Esophagus muscularis mucosa (tissue), 4 donors: ENCODE measurements around the gene ADISSP. TPM values are rescaled to one million over a fixed set of nuclear protein-coding genes. Genes with fewer than 3 reads are reported as not detected.

Source experiments
- DNase-seq: peaks from one replicate; pipeline ENCODE4 v3.0.0-alpha.2; 2017; ENCODE audit errors: extremely low spot score
- H3K27ac ChIP-seq, 4 donors: fragments of 200-600 bp; sonication (generic); replicated peaks in 1 of 4; 1 replicate in 3 of 4; 2 replicates in 1 of 4; pipeline ENCODE4 v1.5.1; 2016 to 2019; ENCODE audit warnings: mild to moderate bottlenecking in 1 of 4
- H3K27me3 ChIP-seq, 4 donors: fragments of 200-600 bp; sonication (generic); one replicate each; pipeline versions ENCODE4 v1.5.1 to v1.6.0; 2016 to 2019
- H3K36me3 ChIP-seq, 4 donors: fragments of 200-600 bp; sonication (generic); one replicate each; pipeline ENCODE4 v1.5.1; 2016 to 2019
- H3K4me1 ChIP-seq, 4 donors: fragments of 200-600 bp; sonication (generic); one replicate each; pipeline ENCODE4 v1.5.1; 2016 to 2019
- H3K4me3 ChIP-seq, 4 donors: fragments of 200-600 bp; sonication (generic); 1 replicate in 2 of 4; 2 replicates in 2 of 4; pipeline ENCODE4 v1.5.1; 2016 to 2019; ENCODE audit warnings: mild to moderate bottlenecking in 4 of 4, moderate library complexity in 1 of 4
- H3K9me3 ChIP-seq, 4 donors: fragments of 200-600 bp; sonication (generic); 1 replicate in 3 of 4; 2 replicates in 1 of 4; pipeline ENCODE4 v1.5.1; 2016 to 2019
- CTCF ChIP-seq, 3 experiments: fragments of 200-600 bp in 2 of 3; fragments of 450-650 bp in 1 of 3; sonication (generic) in 2 of 3; IDR thresholded peaks; one replicate each; pipeline ENCODE4 v1.5.1; 2017 to 2019; ENCODE audit warnings: antibody characterized with exemption in 3 of 3, mild to moderate bottlenecking in 2 of 3, moderate library complexity in 1 of 3
- EP300 ChIP-seq: sonication (generic); formaldehyde crosslinking; IDR thresholded peaks from one replicate; pipeline ENCODE4 v1.6.1; 2017; ENCODE audit warnings: antibody characterized with exemption
- POLR2A ChIP-seq: fragments of 450-650 bp; IDR thresholded peaks from one replicate; pipeline ENCODE4 v1.6.1; 2017; ENCODE audit warnings: antibody characterized with exemption, moderate library complexity, mild to moderate bottlenecking, low read depth
- POLR2AphosphoS5 ChIP-seq, 2 donors: sonication (generic); formaldehyde crosslinking; IDR thresholded peaks; one replicate each; pipeline ENCODE4 v1.6.1; 2017; ENCODE audit warnings: antibody characterized with exemption in 2 of 2
- WGBS: methylation state at CpG from one replicate; pipeline ENCODE4 v1.1.5; 2018; 5-methylcytosine and 5-hydroxymethylcytosine counted together
- intact Hi-C: fragments of 100-400 bp; cut with DNase I; formaldehyde crosslinking; loops from one replicate; pipeline ENCODE4 v1.15.1; 2023
- total RNA-seq, 4 donors: library from RNA; depleted of rRNA; stranded (reverse); fragments of >200 nt; gene quantifications; one replicate each; pipeline versions ENCODE4 v1.1.0 to v1.2.1, GENCODE V29; 2016

ADISSP gene
- 10 to 100 TPM; 56.5 to 96.1 (median 73.6) TPM for total RNA-seq

- Histone ChIP-seq H3K27me3 (no peaks in the 10 kb centered on the region), H3K4me1 (peaks cover 28 to 66% (median 63%) of the 10 kb centered on the region in 4 donors), H3K9me3 (no peaks in the 10 kb centered on the region), H3K4me3 (peak within 1 kb of the TSS; percentile 68 to 83 (median 70)), H3K27ac (peak within 1 kb of the TSS; percentile 91 to 97 (median 93)), H3K36me3 (no peaks in the 10 kb centered on the region)
- TF ChIP-seq EP300 (no peak), POLR2AphosphoS5 (IDR thresholded peaks at IDR 0.05) (peak; percentile 90 to 95), POLR2A (no peak), CTCF (IDR thresholded peaks at IDR 0.05) (peak in 2 of 3 experiments; percentile 10 to 23)
- DNase-seq, result peak; percentile 100
- intact Hi-C loops, result no loop called here
- 0% methylated on average over 17 of the region's 80 CpGs for WGBS
These were observed at the start of gene ADISSP for GRCh38 chr20:3767427-3768341. Gene ADISSP, minus strand, starts transcription at chr20:3767753. Its CDS starts 7,653 bp downstream, at chr20:3760100.

- peaks cover 37 to 60% (median 46%) of the 10 kb centered on the region in 4 donors for H3K4me1 ChIP-seq
- no peaks in the 10 kb centered on the region for H3K27me3 ChIP-seq
- no peak overlapping the region for H3K4me3 ChIP-seq
- no peak overlapping the region for H3K27ac ChIP-seq
- intact Hi-C loops, result no loop called here
- 81% methylated on average over 9 of the region's 9 CpGs for WGBS
- H3K9me3 ChIP-seq, result no peaks in the 10 kb centered on the region
- DNase-seq, result peak; percentile 60
- TF ChIP-seq POLR2AphosphoS5 (IDR thresholded peaks at IDR 0.05), result no peak
- TF ChIP-seq CTCF (IDR thresholded peaks at IDR 0.05), result no peak
- H3K36me3 ChIP-seq, result no peaks in the 10 kb centered on the region
These were observed 48.3 kb upstream of the ADISSP start for GRCh38 chr20:3815703-3816315.

GRCh38 chr20:3814928-3815495 is 47.5 kb upstream of the ADISSP start:
- H3K27me3 ChIP-seq, result no peaks in the 10 kb centered on the region
- H3K4me3 ChIP-seq, result no peak overlapping the region
- 70% methylated on average over 7 of the region's 7 CpGs for WGBS
- no peaks in the 10 kb centered on the region for H3K36me3 ChIP-seq
- H3K4me1 ChIP-seq, result peaks cover 43 to 68% (median 54%) of the 10 kb centered on the region in 4 donors
- no peak for DNase-seq
- TF ChIP-seq CTCF (IDR thresholded peaks at IDR 0.05), result no peak
- TF ChIP-seq POLR2AphosphoS5 (IDR thresholded peaks at IDR 0.05), result no peak
- TF ChIP-seq EP300, result no peak
- TF ChIP-seq POLR2A, result no peak
- intact Hi-C loops, result no loop called here
- H3K9me3 ChIP-seq, result no peaks in the 10 kb centered on the region
- H3K27ac ChIP-seq, result no peak overlapping the region

GRCh38 chr20:3813848-3814581 is 46.5 kb upstream of the ADISSP start:
- no peak for TF ChIP-seq POLR2A
- 85% methylated on average over 12 of the region's 12 CpGs for WGBS
- Histone ChIP-seq H3K27ac (peak overlapping the region; percentile 89 to 96 (median 92)), H3K36me3 (no peaks in the 10 kb centered on the region), H3K4me1 (peaks cover 41 to 68% (median 50%) of the 10 kb centered on the region in 4 donors), H3K27me3 (no peaks in the 10 kb centered on the region), H3K9me3 (no peaks in the 10 kb centered on the region), H3K4me3 (no peak overlapping the region)
- DNase-seq, result no peak
- intact Hi-C loops, result no loop called here
